Measurements from ENCODE around the gene MRPL3.

MRPL3 gene

GRCh38 chr3:131502530-131503319 lies at the start of gene MRPL3:
TSS of gene MRPL3 (minus strand) at chr3:131502971. CDS start at chr3:131502821, 150 bp downstream.
- DNase-seq: peak; percentile 83

- no peak for DNase-seq
These were observed 49.0 kb upstream of the MRPL3 start for GRCh38 chr3:131551761-131552160.

GRCh38 chr3:131550562-131551465 lies 48.0 kb upstream of the MRPL3 start:
- DNase-seq: no peak

GRCh38 chr3:131549340-131549739 lies 46.6 kb upstream of the MRPL3 start:
- no peak for DNase-seq

- no peak for DNase-seq
These were observed 44.8 kb upstream of the MRPL3 start for GRCh38 chr3:131547585-131547984.

GRCh38 chr3:131546441-131546840 lies 43.7 kb upstream of the MRPL3 start:
- no peak for DNase-seq

GRCh38 chr3:131544557-131544956 lies 41.8 kb upstream of the MRPL3 start:
- no peak for DNase-seq

- no peak for DNase-seq
These were observed 40.9 kb upstream of the MRPL3 start for GRCh38 chr3:131543714-131544113.

GRCh38 chr3:131541288-131541687 lies 38.5 kb upstream of the MRPL3 start:
- no peak for DNase-seq

GRCh38 chr3:131540821-131541220 lies 38.0 kb upstream of the MRPL3 start:
- no peak for DNase-seq

GRCh38 chr3:131540143-131540542 lies 37.4 kb upstream of the MRPL3 start:
- DNase-seq: no peak

GRCh38 chr3:131538968-131539367 lies 36.2 kb upstream of the MRPL3 start:
- no peak for DNase-seq

GRCh38 chr3:131537531-131537930 lies 34.8 kb upstream of the MRPL3 start:
- DNase-seq: no peak

GRCh38 chr3:131535596-131535995 lies 32.8 kb upstream of the MRPL3 start:
- no peak for DNase-seq

- DNase-seq: no peak
These were observed 32.4 kb upstream of the MRPL3 start for GRCh38 chr3:131535131-131535530.

GRCh38 chr3:131532645-131533044 lies 29.9 kb upstream of the MRPL3 start:
- no peak for DNase-seq

- no peak for DNase-seq
These were observed 28.1 kb upstream of the MRPL3 start for GRCh38 chr3:131530843-131531242.

GRCh38 chr3:131530388-131530787 lies 27.6 kb upstream of the MRPL3 start:
- no peak for DNase-seq

GRCh38 chr3:131526801-131527347 lies 24.1 kb upstream of the MRPL3 start:
- DNase-seq: no peak

GRCh38 chr3:131518680-131519079 lies 15.9 kb upstream of the MRPL3 start:
- no peak for DNase-seq

- no peak for DNase-seq
These were observed 2.6 kb upstream of the MRPL3 start for GRCh38 chr3:131505421-131505820.

- peak; percentile 9 for DNase-seq
These were observed 507 bp upstream of the MRPL3 start for GRCh38 chr3:131503320-131503635.

GRCh38 chr3:131501949-131502348 lies 822 bp downstream of the MRPL3 start:
- no peak for DNase-seq

GRCh38 chr3:131494706-131495105 lies 8.1 kb downstream of the MRPL3 start:
- DNase-seq: no peak

Measured in CD4-positive, alpha-beta T cell treated with Interleukin-17A for 4 hours (primary cell).